ENCODE results near the gene KCTD5. TPM values are rescaled to one million over a fixed set of nuclear protein-coding genes. Genes with fewer than 3 reads are reported as not detected.

KCTD5 gene
- total RNA-seq, 1 experiment from 2014 or later = 27.8 TPM

- TF ChIP-seq PRDM15 (CRISPR knock-in tag; IDR thresholded peaks at IDR 0.05) (0 out of 2 replicates have a peak, but pooled peaks have one; percentile 28), HMGA2 (CRISPR knock-in tag; IDR thresholded peaks at IDR 0.05) (peak; percentile 14; the same call in 1 of the 2 replicates), OVOL2 (CRISPR knock-in tag; IDR thresholded peaks at IDR 0.05; ENCODE audit: borderline replicate concordance) (no peak), ZNF423 (CRISPR knock-in tag; IDR thresholded peaks at IDR 0.05) (no peak), SMAD3 (CRISPR knock-in tag; IDR thresholded peaks at IDR 0.05; ENCODE audit: borderline replicate concordance) (no peak), SMAD4 (CRISPR knock-in tag; IDR thresholded peaks at IDR 0.05) (0 out of 2 replicates have a peak, but pooled peaks have one; percentile 32), ZNF121 (CRISPR knock-in tag; IDR thresholded peaks at IDR 0.05) (no peak), ZNF138 (CRISPR knock-in tag; conservative IDR thresholded peaks at IDR 0.05) (no peak), STAT6 (CRISPR knock-in tag; conservative IDR thresholded peaks at IDR 0.05; ENCODE audit: low read depth) (no peak), CREM (CRISPR knock-in tag; IDR thresholded peaks at IDR 0.05) (peak; percentile 86), ZBTB21 (CRISPR knock-in tag; IDR thresholded peaks at IDR 0.05; ENCODE audit: borderline replicate concordance) (no peak), GTF2I (CRISPR knock-in tag; conservative IDR thresholded peaks at IDR 0.05) (no peak), AFF4 (CRISPR knock-in tag; IDR thresholded peaks at IDR 0.05; ENCODE audit: borderline replicate concordance) (no peak), PRRX2 (CRISPR knock-in tag; IDR thresholded peaks at IDR 0.05) (no peak), ZBTB43 (CRISPR knock-in tag; IDR thresholded peaks at IDR 0.05) (peak; percentile 55; the same call in 1 of the 2 replicates), CBFB (CRISPR knock-in tag; IDR thresholded peaks at IDR 0.05; ENCODE audit: low read depth) (0 out of 2 replicates have a peak, but pooled peaks have one; percentile 84), FOXJ3 (CRISPR knock-in tag; IDR thresholded peaks at IDR 0.05; ENCODE audit: borderline replicate concordance) (no peak), SP1 (CRISPR knock-in tag; conservative IDR thresholded peaks at IDR 0.05) (peak; percentile 61; the same call in 1 of the 2 replicates), ATF3 (CRISPR knock-in tag; conservative IDR thresholded peaks at IDR 0.05) (no peak), ATF1 (CRISPR knock-in tag; IDR thresholded peaks at IDR 0.05) (no peak; the same call in 1 of the 2 replicates), MXD4 (CRISPR knock-in tag; IDR thresholded peaks at IDR 0.05; ENCODE audit: borderline replicate concordance) (no peak), E2F1 (CRISPR knock-in tag; IDR thresholded peaks at IDR 0.05) (peak; percentile 72; the same call in 1 of the 2 replicates), FOXK1 (CRISPR knock-in tag; IDR thresholded peaks at IDR 0.05) (no peak; the same call in none of the 2 replicates), EMX1 (CRISPR knock-in tag; IDR thresholded peaks at IDR 0.05) (no peak), E2F5 (CRISPR knock-in tag; IDR thresholded peaks at IDR 0.05) (peak; percentile 56; the same call in 1 of the 2 replicates)
Observed at GRCh38 chr16:2752035-2752849, 69.9 kb downstream of the KCTD5 start, which contains the start of gene SRRM2 (continued).
